ENCODE data around the gene TK2. TPM values are rescaled to one million over a fixed set of nuclear protein-coding genes. Genes with fewer than 3 reads are reported as not detected.

The TK2 gene
- polyA plus RNA-seq, 1 experiment, result 42.7 TPM

DNA sequence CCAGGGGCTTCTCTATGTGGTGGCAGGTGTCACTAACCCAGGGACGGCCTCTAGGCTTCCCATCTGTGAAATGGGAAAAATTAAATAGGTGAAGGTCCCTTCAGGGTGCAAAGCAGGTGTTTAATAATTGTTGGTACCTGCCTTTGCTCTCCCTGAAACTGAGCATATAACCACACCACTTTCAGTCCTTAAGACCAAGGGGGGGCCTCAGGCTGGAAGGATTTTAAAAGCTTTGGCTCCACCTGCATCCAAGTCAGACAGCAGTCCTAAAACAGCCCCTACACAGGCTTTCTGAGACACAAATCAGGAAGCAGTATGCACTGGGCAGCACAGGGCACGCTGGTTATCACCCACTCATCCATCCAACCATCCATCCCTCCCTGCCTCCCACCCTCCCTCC, 55.0 kb downstream of the TK2 start:
- TF ChIP-seq, protein P1, sequence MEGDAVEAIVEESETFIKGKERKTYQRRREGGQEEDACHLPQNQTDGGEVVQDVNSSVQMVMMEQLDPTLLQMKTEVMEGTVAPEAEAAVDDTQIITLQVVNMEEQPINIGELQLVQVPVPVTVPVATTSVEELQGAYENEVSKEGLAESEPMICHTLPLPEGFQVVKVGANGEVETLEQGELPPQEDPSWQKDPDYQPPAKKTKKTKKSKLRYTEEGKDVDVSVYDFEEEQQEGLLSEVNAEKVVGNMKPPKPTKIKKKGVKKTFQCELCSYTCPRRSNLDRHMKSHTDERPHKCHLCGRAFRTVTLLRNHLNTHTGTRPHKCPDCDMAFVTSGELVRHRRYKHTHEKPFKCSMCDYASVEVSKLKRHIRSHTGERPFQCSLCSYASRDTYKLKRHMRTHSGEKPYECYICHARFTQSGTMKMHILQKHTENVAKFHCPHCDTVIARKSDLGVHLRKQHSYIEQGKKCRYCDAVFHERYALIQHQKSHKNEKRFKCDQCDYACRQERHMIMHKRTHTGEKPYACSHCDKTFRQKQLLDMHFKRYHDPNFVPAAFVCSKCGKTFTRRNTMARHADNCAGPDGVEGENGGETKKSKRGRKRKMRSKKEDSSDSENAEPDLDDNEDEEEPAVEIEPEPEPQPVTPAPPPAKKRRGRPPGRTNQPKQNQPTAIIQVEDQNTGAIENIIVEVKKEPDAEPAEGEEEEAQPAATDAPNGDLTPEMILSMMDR (IDR thresholded peaks at IDR 0.05; ENCODE audit: insufficient read depth, low read depth, low read length), result no peak
- CTCF ChIA-PET, result no interaction called here
- Histone ChIP-seq H3K4me3 (ENCODE audit: low read depth, low read length) (no peak overlapping the region), H3K36me3 (ENCODE audit: control insufficient read depth, insufficient read depth, low read length) (no peaks in the 10 kb centered on the region), H3K27me3 (ENCODE audit: control insufficient read depth, insufficient read depth, low read length) (no peaks in the 10 kb centered on the region)
- POLR2A ChIA-PET, result no interaction called here
- no peak for DNase-seq (ENCODE audit: low read depth)

- Histone ChIP-seq H3K4me3 (ENCODE audit: low read depth, low read length) (no peak overlapping the region), H3K27me3 (ENCODE audit: control insufficient read depth, insufficient read depth, low read length) (no peaks in the 10 kb centered on the region), H3K36me3 (ENCODE audit: control insufficient read depth, insufficient read depth, low read length) (no peaks in the 10 kb centered on the region)
- POLR2A ChIA-PET, result no interaction called here
- TF ChIP-seq, protein P1 (IDR thresholded peaks at IDR 0.05; ENCODE audit: insufficient read depth, low read depth, low read length), result no peak
- DNase-seq (ENCODE audit: low read depth), result no peak
- CTCF ChIA-PET, result interaction anchor here (0.6 to 1.4 kb wide), 3 partner anchors 17 to 87 kb away, joined by 3 read pairs; no protein-coding TSS in a partner anchor
Measured at GRCh38 chr16:66493490-66494401, 56.2 kb downstream of the TK2 start.

DNA sequence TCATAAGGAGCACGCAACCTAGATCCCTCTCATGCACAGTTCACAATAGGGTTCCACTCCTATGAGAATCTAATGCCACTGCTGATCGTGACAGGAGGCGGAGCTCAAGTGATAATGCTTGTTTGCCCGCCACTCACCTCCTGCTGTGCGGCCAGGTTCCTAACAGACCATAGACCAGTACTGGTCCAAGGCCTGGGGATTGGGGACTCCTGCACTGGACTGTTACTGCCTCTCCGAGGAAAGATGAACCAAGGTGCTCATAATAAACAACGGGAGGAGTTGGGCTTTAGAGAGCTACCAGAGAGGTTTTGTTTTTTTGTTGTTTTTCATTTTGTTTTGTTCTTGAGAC, 58.2 kb downstream of the TK2 start:
- H3K27me3 ChIP-seq (ENCODE audit: control insufficient read depth, insufficient read depth, low read length), result no peaks in the 10 kb centered on the region
- TF ChIP-seq, protein P1 (IDR thresholded peaks at IDR 0.05; ENCODE audit: insufficient read depth, low read depth, low read length), result no peak
- DNase-seq (ENCODE audit: low read depth), result no peak
- H3K4me3 ChIP-seq (ENCODE audit: low read depth, low read length), result no peak overlapping the region
- POLR2A ChIA-PET, result no interaction called here
- CTCF ChIA-PET, result interaction anchor here (0.9 to 1.6 kb wide), 3 partner anchors 12 to 85 kb away, joined by 3 to 4 read pairs (median 3); no protein-coding TSS in a partner anchor
- no peaks in the 10 kb centered on the region for H3K36me3 ChIP-seq (ENCODE audit: control insufficient read depth, insufficient read depth, low read length)

GRCh38 chr16:66490774-66491715, 58.9 kb downstream of the TK2 start:
- ChIA-PET POLR2A (no interaction called here), CTCF (interaction anchor here (0.9 to 1.6 kb wide), 3 partner anchors 11 to 84 kb away, joined by 3 to 5 read pairs (median 3); no protein-coding TSS in a partner anchor)
- TF ChIP-seq, protein P1 (IDR thresholded peaks at IDR 0.05; ENCODE audit: insufficient read depth, low read depth, low read length), result no peak
- Histone ChIP-seq H3K36me3 (ENCODE audit: control insufficient read depth, insufficient read depth, low read length) (no peaks in the 10 kb centered on the region), H3K4me3 (ENCODE audit: low read depth, low read length) (no peak overlapping the region), H3K27me3 (ENCODE audit: control insufficient read depth, insufficient read depth, low read length) (no peaks in the 10 kb centered on the region)
- no peak for DNase-seq (ENCODE audit: low read depth)

DNA sequence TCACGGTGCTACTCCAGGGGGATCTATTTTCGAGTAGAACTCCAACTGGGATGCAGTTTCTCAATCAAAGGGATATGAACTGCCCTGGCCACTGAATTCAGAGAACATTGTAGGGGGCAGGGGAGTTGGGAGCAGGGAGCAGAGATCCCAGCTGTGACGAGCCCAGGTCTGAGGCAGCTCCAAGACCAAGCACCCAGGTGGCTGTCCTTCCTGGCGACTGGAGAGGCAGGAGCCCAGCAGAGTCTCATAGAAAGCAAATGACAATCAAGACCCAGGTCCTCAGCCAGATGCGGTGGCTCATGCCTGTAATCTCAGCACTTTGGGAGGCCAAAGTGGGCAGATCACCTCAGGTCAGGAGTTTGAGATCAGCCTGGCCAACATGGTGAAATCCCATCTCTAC, 60.1 kb downstream of the TK2 start:
- TF ChIP-seq, protein P1 (IDR thresholded peaks at IDR 0.05; ENCODE audit: insufficient read depth, low read depth, low read length), result no peak
- H3K27me3 ChIP-seq (ENCODE audit: control insufficient read depth, insufficient read depth, low read length), result no peaks in the 10 kb centered on the region; the same call in 1 of the 2 replicates
- ChIA-PET CTCF (interaction anchor here (1.6 kb wide), 1 partner anchor 83 kb away, joined by 5 read pairs; no protein-coding TSS in a partner anchor), POLR2A (no interaction called here)
- H3K36me3 ChIP-seq (ENCODE audit: control insufficient read depth, insufficient read depth, low read length), result no peaks in the 10 kb centered on the region
- no peak overlapping the region for H3K4me3 ChIP-seq (ENCODE audit: low read depth, low read length)
- DNase-seq (ENCODE audit: low read depth), result no peak
